Prostate gland (tissue), 2 donors: ENCODE data around the gene HSF5. TPM values are rescaled to one million over a fixed set of nuclear protein-coding genes. Genes with fewer than 3 reads are reported as not detected.

Experiments used
- DNase-seq: peaks from one replicate; pipeline ENCODE4 v3.0.0-alpha.2; 2019; ENCODE audit warnings: low spot score
- H3K27ac ChIP-seq, 2 donors: fragments of 200-600 bp; sonication (generic); 2 replicates each; pipeline ENCODE4 v1.5.1; 2017 to 2019
- H3K27me3 ChIP-seq: fragments of 200-600 bp; sonication (generic); replicated peaks from 2 replicates; pipeline ENCODE4 v1.5.1; 2019; ENCODE audit not compliant: insufficient read depth
- H3K36me3 ChIP-seq, 2 donors: fragments of 200-600 bp; sonication (generic); 1 replicate in 1 of 2; 2 replicates in 1 of 2; pipeline versions ENCODE4 v1.5.1 to v1.8.1; 2017 to 2019
- H3K4me1 ChIP-seq: fragments of 200-600 bp; sonication (generic); replicated peaks from 2 replicates; pipeline ENCODE4 v1.5.1; 2019
- H3K4me3 ChIP-seq, 2 donors: fragments of 200-600 bp; sonication (generic); 2 replicates each; pipeline ENCODE4 v1.5.1; 2017 to 2019
- H3K9me3 ChIP-seq: fragments of 200-600 bp; sonication (generic); 2 replicates; pipeline ENCODE4 v1.5.1; 2017
- POLR2A ChIP-seq: fragments of 450-650 bp; IDR thresholded peaks from one replicate; pipeline ENCODE4 v1.6.1; 2016; ENCODE audit warnings: antibody characterized with exemption, mild to moderate bottlenecking
- POLR2AphosphoS5 ChIP-seq: sonication (generic); formaldehyde crosslinking; IDR thresholded peaks from one replicate; pipeline ENCODE4 v1.6.1; 2017; ENCODE audit warnings: antibody characterized with exemption
- WGBS: methylation state at CpG from one replicate; pipeline ENCODE4 v1.1.5; 2018; 5-methylcytosine and 5-hydroxymethylcytosine counted together
- intact Hi-C: fragments of 100-400 bp; cut with DNase I; formaldehyde crosslinking; loops from one replicate; pipeline ENCODE4 v1.14.2; 2022
- total RNA-seq, 2 donors: library from RNA; depleted of rRNA; stranded (reverse); fragments of >200 nt; gene quantifications; one replicate each; pipeline ENCODE4 v1.1.0, GENCODE V29; 2016
- TF ChIP-seq, protein P1 (sequence below), 4 experiments: fragments of 200-600 bp in 2 of 4; fragments of 450-650 bp in 2 of 4; sonication (generic) in 2 of 4; IDR thresholded peaks; 1 replicate in 3 of 4; 2 replicates in 1 of 4; pipeline ENCODE4 v1.5.1; 2016 to 2019; ENCODE audit warnings: antibody characterized with exemption in 4 of 4, mild to moderate bottlenecking in 2 of 4, moderate library complexity in 2 of 4

HSF5 gene
- total RNA-seq, 2 donors from 2014 or later, result 11.5 TPM; not detected in 1

- Histone ChIP-seq H3K9me3 (no peaks in the 10 kb centered on the region), H3K36me3 (no peaks in the 10 kb centered on the region), H3K27ac (no peak overlapping the region), H3K27me3 (no peaks in the 10 kb centered on the region), H3K4me1 (peaks cover 4% of the 10 kb centered on the region), H3K4me3 (no peak overlapping the region)
- 84% methylated on average over 2 of the region's 2 CpGs for WGBS
- intact Hi-C loops, result no loop called here
- TF ChIP-seq, protein P1, sequence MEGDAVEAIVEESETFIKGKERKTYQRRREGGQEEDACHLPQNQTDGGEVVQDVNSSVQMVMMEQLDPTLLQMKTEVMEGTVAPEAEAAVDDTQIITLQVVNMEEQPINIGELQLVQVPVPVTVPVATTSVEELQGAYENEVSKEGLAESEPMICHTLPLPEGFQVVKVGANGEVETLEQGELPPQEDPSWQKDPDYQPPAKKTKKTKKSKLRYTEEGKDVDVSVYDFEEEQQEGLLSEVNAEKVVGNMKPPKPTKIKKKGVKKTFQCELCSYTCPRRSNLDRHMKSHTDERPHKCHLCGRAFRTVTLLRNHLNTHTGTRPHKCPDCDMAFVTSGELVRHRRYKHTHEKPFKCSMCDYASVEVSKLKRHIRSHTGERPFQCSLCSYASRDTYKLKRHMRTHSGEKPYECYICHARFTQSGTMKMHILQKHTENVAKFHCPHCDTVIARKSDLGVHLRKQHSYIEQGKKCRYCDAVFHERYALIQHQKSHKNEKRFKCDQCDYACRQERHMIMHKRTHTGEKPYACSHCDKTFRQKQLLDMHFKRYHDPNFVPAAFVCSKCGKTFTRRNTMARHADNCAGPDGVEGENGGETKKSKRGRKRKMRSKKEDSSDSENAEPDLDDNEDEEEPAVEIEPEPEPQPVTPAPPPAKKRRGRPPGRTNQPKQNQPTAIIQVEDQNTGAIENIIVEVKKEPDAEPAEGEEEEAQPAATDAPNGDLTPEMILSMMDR (IDR thresholded peaks at IDR 0.05), result no peak
- no peak for TF ChIP-seq POLR2AphosphoS5
- no peak for TF ChIP-seq POLR2A
- no peak for DNase-seq
Measured at GRCh38 chr17:58375811-58376210, 112.4 kb downstream of the HSF5 start.

DNA sequence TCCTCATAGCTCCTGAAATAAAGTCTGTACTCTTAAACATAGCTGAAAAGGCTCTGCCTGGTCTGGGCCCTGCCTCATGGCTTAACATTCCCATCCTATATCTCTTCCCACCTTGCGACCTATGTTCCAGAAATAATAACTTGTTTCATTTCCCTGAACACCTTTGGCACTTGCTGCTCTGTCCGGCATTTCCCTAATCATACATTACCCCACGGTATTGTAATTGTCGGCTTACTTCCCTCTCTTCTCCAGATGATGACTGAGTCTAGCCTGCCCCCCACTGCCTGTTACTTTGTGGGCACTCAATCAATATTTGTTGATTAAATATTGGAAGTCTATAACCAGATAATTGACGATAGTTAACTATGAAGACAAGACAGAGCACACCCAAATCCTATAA is 113.0 kb downstream of the HSF5 start:
- intact Hi-C loops, result no loop called here

GRCh38 chr17:58373923-58374322 is 114.3 kb downstream of the HSF5 start:
- H3K4me3 ChIP-seq, result no peak overlapping the region
- H3K9me3 ChIP-seq, result no peaks in the 10 kb centered on the region
- no peak for DNase-seq
- no peak overlapping the region for H3K27ac ChIP-seq
- no peaks in the 10 kb centered on the region for H3K4me1 ChIP-seq
- no peaks in the 10 kb centered on the region for H3K36me3 ChIP-seq
- intact Hi-C loops, result no loop called here
- no peaks in the 10 kb centered on the region for H3K27me3 ChIP-seq
- TF ChIP-seq POLR2AphosphoS5 (no peak), POLR2A (no peak)
- TF ChIP-seq, protein P1 (IDR thresholded peaks at IDR 0.05), result no peak
- 98% methylated on average over 1 of the region's 1 CpG for WGBS

More for the DNA sequence above, 113.0 kb downstream of the HSF5 start:
- H3K9me3 ChIP-seq, result no peaks in the 10 kb centered on the region
- H3K4me3 ChIP-seq, result no peak overlapping the region
- no peaks in the 10 kb centered on the region for H3K36me3 ChIP-seq
- TF ChIP-seq POLR2A, result no peak
- no peak for TF ChIP-seq POLR2AphosphoS5
- TF ChIP-seq, protein P1 (IDR thresholded peaks at IDR 0.05), result no peak
- no peaks in the 10 kb centered on the region for H3K27me3 ChIP-seq
- no peak overlapping the region for H3K27ac ChIP-seq
- no peak for DNase-seq
- H3K4me1 ChIP-seq, result no peaks in the 10 kb centered on the region
- WGBS, result 61% methylated on average over 5 of the region's 5 CpGs

GRCh38 chr17:58373003-58373402 is 115.2 kb downstream of the HSF5 start:
- no peaks in the 10 kb centered on the region for H3K36me3 ChIP-seq
- 82% methylated on average over 5 of the region's 5 CpGs for WGBS
- H3K27me3 ChIP-seq, result no peaks in the 10 kb centered on the region
- no peak overlapping the region for H3K4me3 ChIP-seq
- no peaks in the 10 kb centered on the region for H3K4me1 ChIP-seq
- no peaks in the 10 kb centered on the region for H3K9me3 ChIP-seq
- intact Hi-C loops, result no loop called here
- H3K27ac ChIP-seq, result no peak overlapping the region
- DNase-seq, result no peak
- TF ChIP-seq, protein P1 (IDR thresholded peaks at IDR 0.05), result no peak
- TF ChIP-seq POLR2AphosphoS5 (no peak), POLR2A (no peak)

- Histone ChIP-seq H3K27me3 (no peaks in the 10 kb centered on the region), H3K4me3 (no peak overlapping the region), H3K27ac (no peak overlapping the region), H3K4me1 (no peaks in the 10 kb centered on the region), H3K36me3 (no peaks in the 10 kb centered on the region), H3K9me3 (no peaks in the 10 kb centered on the region)
- TF ChIP-seq, protein P1 (IDR thresholded peaks at IDR 0.05), result no peak
- TF ChIP-seq POLR2AphosphoS5, result no peak
- TF ChIP-seq POLR2A, result no peak
- intact Hi-C loops, result no loop called here
- 78% methylated on average over 6 of the region's 6 CpGs for WGBS
- no peak for DNase-seq
Measured at GRCh38 chr17:58371300-58371950, 116.8 kb downstream of the HSF5 start.
